Right lobe of liver (tissue), 4 donors: ENCODE data around the gene TK2.

Source experiments
- POLR2A ChIP-seq: fragments of 450-650 bp; IDR thresholded peaks from one replicate; pipeline ENCODE4 v1.6.1; 2017; ENCODE audit warnings: antibody characterized with exemption, mild to moderate bottlenecking
- TF ChIP-seq, protein P1 (sequence below), 4 donors: fragments of 200-600 bp in 3 of 4; fragments of 450-650 bp in 1 of 4; IDR thresholded peaks; one replicate each; pipeline versions ENCODE4 v1.5.1 to v1.8.0; 2016 to 2022; ENCODE audit warnings: antibody characterized with exemption in 4 of 4, mild to moderate bottlenecking in 2 of 4
- donor health status: DM: no; HTN: no; CAD: no.
- donor health status: DM: no; HTN: no; CAD: no.
- donor health status: DM: no; HTN: yes; CAD: no.

DNA sequence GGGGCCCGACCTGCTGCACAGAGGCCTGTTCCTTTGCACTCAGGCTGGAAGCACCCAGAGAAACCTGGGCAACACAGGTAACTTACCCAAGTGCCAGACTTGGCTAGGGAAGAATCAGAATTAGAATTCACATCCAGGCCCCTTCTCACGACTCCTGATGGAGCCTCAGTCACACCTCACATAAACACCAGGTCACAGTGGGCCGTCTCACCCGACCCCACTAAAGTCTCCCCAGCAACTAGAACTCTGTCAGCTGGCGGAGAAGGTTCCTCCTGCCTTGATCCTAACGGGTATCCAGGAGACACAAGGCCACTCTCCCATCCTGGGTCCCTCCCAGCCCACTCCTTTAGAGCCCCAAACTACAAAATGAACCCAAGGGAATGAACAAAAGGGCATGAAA lies 6.4 kb downstream of the TK2 start:
- TF ChIP-seq, protein P1, sequence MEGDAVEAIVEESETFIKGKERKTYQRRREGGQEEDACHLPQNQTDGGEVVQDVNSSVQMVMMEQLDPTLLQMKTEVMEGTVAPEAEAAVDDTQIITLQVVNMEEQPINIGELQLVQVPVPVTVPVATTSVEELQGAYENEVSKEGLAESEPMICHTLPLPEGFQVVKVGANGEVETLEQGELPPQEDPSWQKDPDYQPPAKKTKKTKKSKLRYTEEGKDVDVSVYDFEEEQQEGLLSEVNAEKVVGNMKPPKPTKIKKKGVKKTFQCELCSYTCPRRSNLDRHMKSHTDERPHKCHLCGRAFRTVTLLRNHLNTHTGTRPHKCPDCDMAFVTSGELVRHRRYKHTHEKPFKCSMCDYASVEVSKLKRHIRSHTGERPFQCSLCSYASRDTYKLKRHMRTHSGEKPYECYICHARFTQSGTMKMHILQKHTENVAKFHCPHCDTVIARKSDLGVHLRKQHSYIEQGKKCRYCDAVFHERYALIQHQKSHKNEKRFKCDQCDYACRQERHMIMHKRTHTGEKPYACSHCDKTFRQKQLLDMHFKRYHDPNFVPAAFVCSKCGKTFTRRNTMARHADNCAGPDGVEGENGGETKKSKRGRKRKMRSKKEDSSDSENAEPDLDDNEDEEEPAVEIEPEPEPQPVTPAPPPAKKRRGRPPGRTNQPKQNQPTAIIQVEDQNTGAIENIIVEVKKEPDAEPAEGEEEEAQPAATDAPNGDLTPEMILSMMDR (IDR thresholded peaks at IDR 0.05), result no peak
- no peak for TF ChIP-seq POLR2A
